SK-N-MC (cell line): ENCODE results near the gene SCGB1D2.

ENCODE experiments used
- EZH2 ChIP-seq: fragments of 200-600 bp; sonication (generic); IDR thresholded peaks from one replicate; pipeline ENCODE4 v1.6.1; 2017; ENCODE audit warnings: antibody characterized with exemption
- POLR2AphosphoS5 ChIP-seq: IDR thresholded peaks from 2 replicates; pipeline ENCODE4 v1.6.1; 2012; ENCODE audit warnings: mild to moderate bottlenecking, low read depth, low read length, borderline replicate concordance

DNA sequence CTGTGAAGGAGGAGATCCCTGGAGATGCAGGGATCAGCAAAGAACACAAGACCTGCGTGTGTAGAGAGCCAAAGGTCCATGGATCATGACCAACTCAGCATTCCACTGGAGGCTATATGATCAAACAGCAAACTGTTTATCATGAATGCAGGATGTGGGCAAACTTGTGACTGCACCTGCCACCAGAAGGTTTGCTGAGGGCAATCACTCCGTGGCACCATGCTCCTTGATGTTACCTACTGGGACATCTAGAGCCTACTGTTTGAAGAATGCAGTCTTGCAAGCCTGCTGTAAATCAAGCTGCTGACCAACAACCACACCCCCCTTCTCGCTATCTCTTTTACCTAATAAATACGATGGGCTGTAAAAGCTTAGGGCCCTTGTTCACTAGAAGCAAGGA, 9.7 kb downstream of the SCGB1D2 start:
- TF ChIP-seq POLR2AphosphoS5 (no peak), EZH2 (no peak)
